C4-2B (cell line): ENCODE measurements around the gene OCEL1.

Experiments used
- H3K27ac ChIP-seq: fragments of 450-650 bp; 2 replicates; pipeline ENCODE4 v1.5.1; 2017
- CTCF ChIP-seq: fragments of 450-650 bp; conservative IDR thresholded peaks from 2 replicates; pipeline ENCODE4 v1.5.1; 2017; ENCODE audit warnings: mild to moderate bottlenecking
- ZFX ChIP-seq: fragments of 450-650 bp; IDR thresholded peaks from 2 replicates; pipeline ENCODE4 v1.6.1; 2017

OCEL1 gene

GRCh38 chr19:17200408-17201079 is 25.5 kb upstream of the OCEL1 start:
- TF ChIP-seq ZFX (no peak), CTCF (no peak)
- H3K27ac ChIP-seq = no peak overlapping the region

DNA sequence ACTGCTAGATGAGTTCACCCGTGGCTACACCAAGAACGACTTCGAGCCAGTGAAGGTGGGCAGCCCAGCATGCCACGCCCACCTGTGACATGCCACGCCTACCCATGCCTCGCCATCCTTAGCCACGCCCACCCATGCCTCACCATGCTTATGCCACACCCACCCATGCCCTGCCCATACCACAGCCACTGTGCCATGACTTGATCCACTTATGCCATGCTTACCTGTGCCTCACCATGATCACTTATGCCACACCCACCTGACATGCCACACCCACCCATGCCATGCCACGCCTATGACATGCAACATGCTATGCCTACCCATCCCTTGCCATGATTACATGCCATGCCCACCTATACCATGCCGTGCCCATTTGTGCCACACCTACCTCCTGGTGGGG is 23.8 kb upstream of the OCEL1 start:
- TF ChIP-seq CTCF (no peak), ZFX (no peak)
- no peak overlapping the region for H3K27ac ChIP-seq

DNA sequence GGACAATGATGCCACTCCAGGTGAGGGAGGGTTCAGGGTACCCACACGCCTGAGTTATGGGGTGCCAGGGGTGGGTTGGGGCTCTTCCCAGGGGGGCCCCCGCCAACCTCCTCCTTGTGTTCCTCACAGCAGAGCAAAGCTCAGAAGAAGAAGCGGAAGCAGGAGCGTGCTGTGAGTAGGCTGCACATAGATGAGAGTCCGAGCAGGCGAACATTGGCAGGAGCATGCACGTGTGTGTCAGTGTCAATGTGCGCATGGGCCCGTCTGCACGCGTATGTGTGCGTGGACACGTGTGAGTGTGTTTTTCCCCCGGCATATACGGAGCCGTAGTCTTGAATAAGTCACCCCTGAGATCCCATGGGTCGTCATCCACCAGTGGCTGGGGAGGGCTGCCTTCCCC is 23.3 kb upstream of the OCEL1 start:
- TF ChIP-seq CTCF = no peak
- no peak overlapping the region for H3K27ac ChIP-seq

GRCh38 chr19:17205237-17206140 is 20.5 kb upstream of the OCEL1 start:
- H3K27ac ChIP-seq = no peak overlapping the region

GRCh38 chr19:17206736-17207581 is 19.1 kb upstream of the OCEL1 start:
- TF ChIP-seq ZFX (no peak), CTCF (no peak)
- no peak overlapping the region for H3K27ac ChIP-seq

More at GRCh38 chr19:17205237-17206140, 20.5 kb upstream of the OCEL1 start:
- TF ChIP-seq CTCF (peak; percentile 82), ZFX (no peak)

DNA sequence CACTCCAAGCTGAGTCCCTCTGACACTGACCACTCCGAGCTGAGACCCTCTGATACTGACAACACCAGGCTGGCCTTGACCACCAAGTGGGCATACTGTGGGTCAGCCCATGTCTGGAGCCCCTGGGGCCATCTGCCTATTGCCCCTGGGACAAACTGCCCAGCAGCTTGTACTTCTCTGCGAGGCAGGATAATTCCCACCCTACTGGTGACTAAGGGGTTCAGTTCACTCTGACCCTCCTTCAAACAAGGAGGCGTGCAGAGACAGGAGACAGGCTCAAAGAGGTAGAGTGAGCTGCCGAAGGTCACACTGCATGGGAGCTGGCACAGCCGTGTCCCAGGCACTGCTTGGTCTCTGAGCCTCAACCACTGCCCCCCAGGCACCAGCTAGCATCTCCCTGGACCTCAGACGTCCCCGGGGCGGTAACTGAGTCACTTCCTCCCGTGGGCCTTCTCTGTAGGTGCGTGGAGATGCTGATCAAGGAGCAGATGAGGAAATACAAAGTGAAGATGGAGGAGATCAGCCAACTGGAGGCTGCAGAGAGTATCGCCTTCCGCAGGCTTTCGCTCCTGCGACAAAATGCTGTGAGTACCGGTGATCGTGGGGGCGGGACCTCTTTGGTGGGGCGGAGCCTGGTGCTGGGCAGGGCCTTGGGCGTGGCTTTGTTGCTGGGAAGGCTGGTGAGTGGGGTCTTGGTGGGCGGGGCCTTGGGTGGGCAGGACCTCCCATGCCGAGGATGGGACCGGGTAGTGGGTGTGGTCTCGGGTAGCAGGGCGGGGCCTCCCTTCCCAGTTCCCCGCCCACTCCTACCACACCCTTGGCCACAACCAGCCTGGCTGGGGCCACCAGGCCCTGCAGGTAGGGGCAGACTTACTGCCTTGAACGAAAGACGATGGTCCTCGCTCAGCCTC is 16.6 kb upstream of the OCEL1 start:
- TF ChIP-seq CTCF = no peak
- TF ChIP-seq ZFX = no peak
- no peak overlapping the region for H3K27ac ChIP-seq
